Measurements from ENCODE around the gene C1QTNF12.

Gene C1QTNF12

DNA sequence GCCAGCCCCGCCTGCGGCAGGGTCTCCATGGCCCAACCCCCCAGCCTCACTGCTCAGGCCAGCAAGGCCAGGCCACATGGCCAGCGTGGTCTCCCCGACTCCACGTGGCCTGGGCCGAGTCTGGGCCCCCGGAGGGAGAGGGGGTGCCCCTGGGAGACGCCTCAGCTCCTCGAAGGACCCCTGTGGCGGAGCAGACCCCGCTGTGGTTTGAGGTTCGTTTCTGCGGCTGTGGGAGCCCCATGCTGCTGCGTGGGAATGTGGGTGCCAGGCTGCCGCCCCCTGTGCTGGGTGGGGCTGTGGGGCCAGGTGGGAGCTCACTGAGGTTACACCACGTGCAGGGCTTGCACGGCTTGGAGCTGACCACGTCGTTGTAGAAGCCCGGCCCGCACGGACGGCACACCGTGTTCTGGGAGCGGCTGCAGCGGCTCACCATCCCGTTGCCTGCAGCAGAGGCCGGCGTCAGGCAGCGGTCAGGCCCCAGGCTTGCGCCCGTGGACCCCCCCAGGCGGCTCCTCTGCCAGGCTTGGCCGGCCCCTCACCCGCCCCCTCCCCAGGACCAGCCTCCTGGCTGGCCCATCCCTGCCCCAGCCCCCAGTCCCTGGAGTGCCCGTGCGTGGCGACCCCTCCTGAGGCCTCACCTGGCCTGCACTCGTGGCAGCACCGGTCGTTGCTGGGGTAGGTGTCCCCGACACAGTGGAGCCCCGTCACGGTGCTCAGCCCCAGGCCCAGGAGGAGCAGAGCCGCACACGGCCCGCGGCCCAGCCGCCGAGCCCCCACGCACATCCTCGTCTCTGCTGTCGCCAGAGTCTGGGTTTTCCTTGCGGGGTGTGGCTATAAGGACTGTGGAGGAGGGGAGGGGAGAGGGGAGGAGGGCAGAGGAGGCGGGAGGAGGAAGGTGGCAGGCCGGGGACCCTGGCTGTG lies 32.9 kb downstream of the C1QTNF12 start, which contains the start of gene TNFRSF4:
TNFRSF4 (minus strand) TSS at position 809 of the 921 bp plus-strand sequence; CDS start at position 783, 26 bp downstream.
- no peak for DNase-seq (ENCODE audit: low read depth)

DNA sequence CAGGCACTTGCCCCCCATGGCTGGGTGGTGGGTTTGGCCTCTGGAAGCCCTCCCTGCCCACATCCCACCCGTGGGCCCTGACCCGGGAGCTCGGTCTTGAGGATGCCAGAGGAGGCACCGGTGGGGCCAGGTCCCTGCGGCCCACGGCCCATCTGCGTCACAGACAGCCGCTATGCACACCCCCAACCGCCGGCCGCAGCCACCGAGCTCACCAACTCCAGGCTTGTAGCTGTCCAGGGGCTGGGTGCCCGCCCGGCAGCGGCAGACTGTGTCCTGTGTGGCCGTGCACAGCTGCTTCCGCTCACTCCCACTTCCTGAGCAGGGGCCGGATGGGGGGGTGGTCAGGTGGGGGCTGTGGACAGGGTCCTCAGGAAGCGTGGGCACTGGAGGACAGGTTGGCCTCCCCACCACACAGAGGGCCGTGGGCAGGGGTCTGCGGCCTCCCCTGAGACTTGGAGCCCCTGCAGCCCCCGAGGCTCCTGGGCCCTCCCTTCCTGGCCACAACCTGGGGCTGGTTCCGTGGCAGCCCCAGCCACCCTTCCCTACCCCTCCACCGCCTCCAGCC lies 33.7 kb downstream of the C1QTNF12 start:
- DNase-seq (ENCODE audit: low read depth) = no peak

DNA sequence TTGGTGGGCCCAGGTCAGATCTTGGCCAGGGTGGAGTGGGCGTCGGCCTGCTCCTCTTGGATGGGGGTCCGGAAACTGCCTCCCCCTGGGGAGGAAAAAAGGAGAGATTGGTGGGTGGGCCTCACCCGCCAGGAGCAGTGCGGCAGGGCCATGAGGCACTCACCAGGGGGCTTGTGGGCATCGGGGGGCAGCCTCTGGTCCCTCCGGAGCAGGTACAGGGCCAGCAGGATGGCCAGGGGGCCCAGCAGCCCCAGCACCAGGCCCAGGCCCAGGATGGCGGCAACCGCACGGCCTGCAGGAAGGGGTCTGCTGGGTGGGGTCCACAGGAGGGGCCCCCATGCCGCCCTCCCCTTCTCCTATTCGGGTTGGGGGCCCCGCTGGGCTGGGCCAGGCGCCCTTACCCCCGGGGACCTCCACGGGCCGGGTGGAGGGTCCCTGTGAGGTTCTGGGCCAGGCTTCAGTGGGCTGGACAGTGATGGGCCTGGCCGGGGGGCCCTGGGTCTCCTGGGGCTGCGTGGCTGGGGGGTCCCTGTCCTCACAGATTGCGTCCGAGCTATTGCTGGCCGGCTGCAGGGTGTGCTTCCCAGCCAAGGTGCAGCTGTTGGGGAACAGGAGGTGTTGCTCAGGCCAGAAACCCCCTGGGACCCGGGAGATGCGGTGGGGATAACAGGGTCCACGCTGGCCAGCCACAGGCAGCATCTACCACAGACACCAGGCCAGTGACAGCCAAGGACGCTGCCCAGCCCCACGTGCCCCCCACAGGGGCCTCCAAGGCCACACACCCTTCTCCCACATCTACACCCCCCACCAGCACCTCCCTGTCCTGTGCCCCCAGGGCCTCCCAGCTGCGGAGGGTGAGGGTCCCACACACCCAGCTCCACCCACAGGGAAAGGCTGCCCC lies 34.7 kb downstream of the C1QTNF12 start:
- DNase-seq (ENCODE audit: low read depth) = no peak

DNA sequence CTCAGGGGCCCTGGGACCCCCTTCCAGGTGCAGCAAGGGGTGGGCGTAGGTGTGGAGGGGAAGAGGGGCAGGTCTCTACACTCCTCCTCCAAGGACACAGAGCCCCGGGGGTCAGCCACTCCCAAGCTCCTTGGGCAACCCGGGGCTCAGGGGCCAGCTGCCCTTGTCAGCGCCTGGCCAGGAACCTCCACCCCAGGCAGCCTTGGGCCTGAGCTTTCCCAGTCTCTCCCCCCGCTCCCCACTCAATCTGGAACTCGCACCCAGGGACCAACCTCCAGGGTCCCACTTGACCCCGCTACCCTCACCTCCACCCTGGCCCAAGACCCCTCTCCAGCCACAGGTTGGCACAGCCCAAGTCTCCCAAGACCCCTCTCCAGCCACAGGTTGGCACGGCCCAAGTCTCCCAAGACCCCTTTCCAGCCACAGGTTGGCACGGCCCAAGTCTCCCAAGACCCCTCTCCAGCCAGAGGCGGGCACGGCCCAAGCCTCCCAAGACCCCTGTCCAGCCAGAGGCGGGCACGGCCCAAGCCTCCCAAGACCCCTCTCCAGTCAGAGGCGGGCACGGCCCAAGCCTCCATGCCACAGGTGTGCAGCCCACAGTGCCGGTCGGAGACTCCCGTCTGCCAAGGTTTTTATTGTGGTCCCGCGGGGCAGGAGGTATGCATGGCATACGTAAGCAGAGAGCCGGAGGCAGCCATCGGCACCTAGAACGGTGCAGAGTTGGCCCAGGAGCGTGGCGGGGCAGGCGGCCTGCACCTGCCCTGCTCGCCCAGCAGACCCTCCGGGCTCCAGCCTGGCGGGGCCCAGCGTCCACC lies 35.6 kb downstream of the C1QTNF12 start:
- no peak for DNase-seq (ENCODE audit: low read depth)

DNA sequence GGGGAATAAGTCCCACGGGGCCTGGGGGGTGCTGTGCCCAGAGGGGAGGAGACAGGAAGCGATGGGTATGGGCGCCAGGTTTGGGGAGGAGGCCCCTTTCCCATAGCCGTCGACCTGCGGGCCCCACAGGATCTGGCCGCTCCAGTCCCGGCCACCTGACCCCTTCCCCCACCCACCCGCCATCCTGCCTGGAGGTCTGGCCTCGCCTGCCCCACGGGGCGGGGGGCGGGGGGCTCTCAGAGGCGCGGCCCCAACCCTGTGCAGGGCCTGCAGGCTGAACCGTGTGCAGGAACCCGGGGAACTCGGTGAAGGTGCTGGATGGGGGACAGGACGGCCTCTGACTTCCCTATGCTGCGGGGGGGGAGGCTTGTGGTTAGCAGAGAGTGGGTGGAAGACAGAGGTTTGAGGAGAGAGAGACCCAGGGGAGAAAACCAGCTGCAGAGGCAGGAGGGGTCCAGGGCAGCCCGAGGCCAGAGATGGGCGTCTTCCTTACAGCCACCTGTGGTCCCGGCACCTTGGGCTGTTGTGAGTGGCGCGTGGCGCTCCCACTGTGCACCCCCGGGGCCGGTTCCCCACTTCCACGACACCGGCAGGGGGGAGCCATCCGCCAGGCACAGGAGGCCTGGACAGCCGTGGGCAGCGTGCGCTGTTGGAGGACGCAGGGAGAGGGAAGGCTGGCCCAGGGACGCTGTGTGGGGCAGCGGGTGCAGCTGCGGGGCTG lies 37.6 kb downstream of the C1QTNF12 start:
- no peak for DNase-seq (ENCODE audit: low read depth)

DNA sequence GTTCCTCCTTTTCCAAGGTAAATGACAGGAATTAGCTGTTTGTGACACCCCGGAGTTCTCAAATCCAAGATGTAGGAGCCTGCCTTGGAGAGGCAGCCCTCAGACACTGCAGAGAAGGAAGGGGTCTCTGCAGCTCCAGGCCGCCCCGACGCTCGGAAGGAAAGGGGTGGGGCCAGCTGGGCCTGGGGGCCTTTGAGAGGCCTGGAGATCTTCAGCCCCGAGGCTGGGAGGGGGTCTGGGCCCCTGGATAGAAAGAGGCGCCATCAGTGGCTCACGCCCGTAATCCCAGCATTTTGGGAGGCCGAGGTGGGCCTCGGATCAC lies 39.0 kb downstream of the C1QTNF12 start:
- no peak for DNase-seq (ENCODE audit: low read depth)

DNA sequence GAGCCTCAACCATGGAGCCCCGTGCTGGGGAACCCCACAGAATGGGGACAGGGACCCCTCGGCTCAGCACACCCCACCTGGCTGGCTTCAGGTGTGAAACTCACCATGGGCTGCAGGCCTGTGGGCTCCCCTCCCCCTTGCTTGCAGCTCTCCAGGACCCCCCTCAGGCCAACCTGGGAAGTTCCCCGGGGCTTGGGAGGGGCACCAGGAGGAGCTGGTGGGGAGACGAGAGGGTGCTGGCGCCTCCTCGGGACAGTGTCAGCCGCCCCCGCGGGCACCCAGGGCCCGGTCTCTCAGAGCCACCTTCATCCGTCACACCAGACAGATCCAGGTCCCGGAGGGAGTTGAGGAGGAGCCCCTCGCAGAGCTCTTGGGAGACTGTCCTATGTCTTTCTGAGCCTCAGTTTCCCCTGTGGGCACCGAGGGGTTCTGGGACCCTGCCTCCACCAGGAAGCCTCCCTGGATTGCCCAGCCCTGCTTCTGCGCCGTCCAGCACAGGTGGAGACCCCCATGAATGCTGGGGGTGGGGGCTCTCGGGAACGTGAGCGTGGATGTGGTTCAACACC lies 39.5 kb downstream of the C1QTNF12 start:
- DNase-seq (ENCODE audit: low read depth) = no peak

DNA sequence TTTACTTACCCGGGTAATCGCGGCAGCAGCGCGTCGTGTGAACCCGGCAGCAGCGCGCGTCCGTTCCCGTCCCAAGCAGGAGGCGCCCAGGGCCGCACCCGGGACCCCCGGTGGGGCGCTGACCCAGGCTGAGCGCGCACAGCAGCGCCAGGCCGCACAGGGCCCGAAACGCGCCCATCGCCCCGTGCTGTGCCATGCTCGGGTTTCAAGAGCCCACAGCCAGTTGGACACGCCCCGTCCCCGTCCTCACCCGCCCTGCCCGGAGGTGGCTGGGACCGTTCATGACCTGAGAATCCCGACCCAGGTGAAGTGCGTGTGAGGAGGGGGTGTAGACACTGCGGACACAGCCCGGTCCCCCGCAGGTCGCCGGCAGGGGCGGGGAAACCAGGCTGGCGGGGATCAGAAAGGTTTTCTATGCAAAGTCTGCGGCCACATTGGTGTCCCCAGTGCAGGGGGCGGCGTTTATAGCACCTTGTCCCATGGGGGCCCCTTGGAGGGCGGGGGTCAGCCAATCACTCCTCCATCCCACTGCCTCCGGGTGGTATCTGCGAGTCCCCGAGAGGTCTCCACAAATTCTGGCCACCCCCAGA lies 40.1 kb downstream of the C1QTNF12 start, which contains the start of gene TNFRSF18:
TNFRSF18 (minus strand) TSS at position 217 of the 590 bp plus-strand sequence; CDS start at position 196, 21 bp downstream.
- no peak for DNase-seq (ENCODE audit: low read depth)

DNA sequence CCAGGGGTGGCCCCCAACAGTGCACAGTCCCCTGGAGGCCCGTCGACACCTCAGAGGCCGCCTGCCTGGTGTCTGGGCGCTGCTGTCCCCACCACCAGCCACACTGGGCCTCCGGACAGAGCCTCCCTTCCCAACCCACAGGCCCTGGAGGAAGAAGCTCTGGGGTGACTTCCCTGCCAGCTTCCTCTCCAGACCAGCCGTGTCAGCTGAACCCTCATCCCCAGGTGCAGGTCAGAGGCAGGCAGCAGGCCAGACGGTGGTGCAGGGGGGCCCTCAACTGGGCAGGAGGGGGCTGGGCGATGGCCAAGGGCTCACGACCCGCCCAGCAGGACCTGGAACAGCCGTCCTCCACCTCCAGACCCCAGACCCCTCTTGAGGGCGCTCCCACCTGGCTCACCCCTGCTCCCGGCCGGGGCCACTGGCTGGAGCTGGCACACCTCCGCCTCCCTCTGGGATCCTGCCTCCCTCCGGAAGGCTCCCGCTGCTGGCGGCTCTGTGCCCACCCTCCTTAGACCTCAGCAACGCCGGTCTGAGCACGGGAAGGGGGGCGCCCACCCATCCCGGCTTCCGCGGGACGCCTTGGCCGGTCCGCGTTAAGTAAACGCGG lies 40.6 kb downstream of the C1QTNF12 start:
- DNase-seq (ENCODE audit: low read depth) = no peak

DNA sequence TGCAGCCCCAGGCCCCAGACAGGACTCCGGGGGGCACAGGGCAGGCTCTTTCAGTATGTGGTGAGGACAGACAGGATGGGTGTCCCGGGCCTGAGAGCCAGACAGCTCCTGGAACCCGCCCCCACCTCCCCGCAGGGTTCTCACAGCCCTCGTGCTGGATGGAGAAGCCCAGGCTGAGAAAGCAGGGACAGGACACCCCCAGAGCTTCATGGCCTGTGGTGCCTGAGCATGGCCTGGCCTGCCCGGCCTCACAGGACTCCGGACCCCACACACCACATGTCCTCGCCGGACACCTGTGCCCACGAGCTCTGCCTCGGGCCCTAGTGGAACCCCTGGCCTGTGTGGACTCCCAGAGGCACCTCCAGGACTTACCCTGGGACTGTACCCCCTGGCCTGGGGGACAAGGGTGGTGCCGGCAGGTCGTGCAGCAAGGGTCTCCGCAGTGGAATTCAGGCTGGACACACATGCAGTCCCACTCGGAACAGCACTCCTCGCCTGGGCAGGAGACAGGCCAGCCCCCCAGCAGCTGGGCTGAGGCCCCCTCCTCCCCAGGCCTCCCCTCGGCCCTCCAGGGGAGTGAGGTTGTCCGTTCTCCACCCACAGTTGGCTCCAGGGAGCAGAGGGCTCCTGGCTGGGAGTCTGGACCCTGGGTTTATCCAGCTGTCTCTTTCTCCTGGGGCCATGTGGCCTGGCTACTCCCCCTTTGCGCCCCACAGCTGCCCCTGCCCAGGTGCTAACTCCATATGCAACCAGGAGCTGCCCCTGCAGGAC lies 41.3 kb downstream of the C1QTNF12 start:
- no peak for DNase-seq (ENCODE audit: low read depth)

DNA sequence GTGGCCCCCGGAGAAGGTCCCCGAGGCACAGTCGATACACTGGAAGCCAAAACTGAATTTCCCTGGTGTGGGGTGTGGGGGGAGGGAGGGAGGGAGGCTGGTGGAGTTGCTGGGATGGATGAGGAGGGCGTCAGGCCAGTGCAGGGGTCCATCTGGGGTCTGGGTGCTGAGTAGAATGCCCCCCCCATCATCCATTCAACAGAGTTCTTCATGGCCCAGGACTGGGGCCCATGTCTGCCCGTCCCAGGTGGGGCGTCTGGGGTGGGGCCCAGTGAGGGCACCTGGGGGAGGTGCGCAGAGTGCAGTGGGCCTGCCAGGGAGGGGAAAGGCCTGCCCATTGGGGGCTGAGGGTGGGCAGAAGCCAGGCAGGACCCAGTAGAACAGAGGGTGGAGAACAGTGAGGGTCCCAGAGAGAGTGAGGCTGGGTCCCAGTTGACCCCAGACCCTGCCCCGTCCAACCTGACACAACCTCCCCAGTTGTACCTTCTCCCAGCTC lies 42.0 kb downstream of the C1QTNF12 start:
- no peak for DNase-seq (ENCODE audit: low read depth)

DNA sequence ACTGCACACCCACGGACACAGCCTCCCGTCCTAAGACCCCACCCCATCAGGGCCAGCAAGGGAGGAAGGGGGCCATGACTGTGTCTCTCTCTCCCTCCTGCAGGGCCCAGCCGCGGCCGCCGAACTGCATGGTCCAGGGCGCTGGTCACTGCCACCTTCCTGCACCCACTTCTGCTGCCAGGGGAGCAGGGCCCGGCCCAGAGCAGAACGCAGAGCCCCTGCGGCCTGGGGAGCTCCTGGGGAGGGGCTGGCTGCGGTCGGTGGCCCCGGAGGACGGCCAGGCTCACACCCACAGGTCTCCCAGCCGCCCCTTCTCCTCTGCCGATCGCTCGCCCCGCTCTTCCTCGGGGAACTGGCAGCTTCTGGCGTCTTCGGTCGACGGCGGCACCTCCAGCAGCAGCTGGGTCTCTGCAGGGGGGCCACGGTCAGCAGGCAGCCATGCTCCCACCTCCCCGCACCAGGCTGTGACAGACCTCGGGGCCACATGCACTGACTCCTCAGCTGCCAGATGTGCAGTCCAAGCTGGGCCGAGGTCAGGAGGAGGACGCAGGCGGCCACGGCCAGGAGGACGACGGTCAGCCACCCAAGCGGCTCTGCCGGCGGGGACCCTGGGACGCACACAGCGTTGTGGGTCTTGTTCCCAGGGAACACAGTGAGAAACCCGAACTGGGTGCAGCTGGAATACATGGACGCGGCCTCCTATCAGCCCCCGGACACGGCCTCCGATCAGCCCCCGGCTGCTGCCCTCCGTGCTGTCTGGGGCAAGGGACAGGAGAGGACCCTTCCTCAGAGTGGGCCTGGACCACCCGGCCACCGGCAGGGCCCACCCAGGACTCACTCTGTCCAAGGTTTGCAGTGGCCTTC lies 42.7 kb downstream of the C1QTNF12 start:
- no peak for DNase-seq (ENCODE audit: low read depth)

DNA sequence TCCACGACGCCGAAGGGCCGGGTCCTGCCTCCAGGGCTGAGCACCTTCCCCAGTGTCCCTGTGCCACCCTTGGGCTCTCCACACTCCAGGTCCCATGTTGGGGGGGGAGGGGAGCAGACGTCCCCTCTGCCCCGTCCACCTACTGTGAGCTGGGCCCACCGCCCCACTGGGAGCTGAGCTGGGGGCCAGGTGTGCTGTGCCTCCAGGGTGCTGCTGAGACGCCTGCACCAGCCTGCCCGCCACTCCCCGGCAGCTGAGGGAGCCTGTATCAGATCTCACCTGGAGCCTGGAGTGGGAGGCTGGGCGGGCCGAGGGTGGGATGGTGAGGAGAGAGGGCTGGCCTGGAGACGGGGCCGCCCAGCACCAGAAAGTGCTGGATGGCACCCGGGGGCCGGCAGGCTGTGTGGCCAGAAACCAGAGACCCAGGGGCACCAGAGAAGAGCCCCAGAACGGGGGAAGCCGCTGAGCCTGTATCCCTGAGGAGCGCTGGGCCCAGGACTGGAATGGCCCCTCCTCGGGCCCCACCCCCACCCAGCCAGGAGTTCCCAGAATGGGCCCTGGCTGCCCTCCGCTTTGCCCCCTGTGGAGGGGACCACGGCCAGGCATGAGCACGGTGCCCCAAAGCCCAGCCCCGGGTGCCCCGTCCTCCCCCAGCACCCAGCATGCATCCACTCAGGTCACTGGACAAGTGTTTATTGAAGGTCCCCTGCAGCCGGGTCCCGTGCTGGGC lies 43.5 kb downstream of the C1QTNF12 start:
- DNase-seq (ENCODE audit: low read depth) = no peak

DNA sequence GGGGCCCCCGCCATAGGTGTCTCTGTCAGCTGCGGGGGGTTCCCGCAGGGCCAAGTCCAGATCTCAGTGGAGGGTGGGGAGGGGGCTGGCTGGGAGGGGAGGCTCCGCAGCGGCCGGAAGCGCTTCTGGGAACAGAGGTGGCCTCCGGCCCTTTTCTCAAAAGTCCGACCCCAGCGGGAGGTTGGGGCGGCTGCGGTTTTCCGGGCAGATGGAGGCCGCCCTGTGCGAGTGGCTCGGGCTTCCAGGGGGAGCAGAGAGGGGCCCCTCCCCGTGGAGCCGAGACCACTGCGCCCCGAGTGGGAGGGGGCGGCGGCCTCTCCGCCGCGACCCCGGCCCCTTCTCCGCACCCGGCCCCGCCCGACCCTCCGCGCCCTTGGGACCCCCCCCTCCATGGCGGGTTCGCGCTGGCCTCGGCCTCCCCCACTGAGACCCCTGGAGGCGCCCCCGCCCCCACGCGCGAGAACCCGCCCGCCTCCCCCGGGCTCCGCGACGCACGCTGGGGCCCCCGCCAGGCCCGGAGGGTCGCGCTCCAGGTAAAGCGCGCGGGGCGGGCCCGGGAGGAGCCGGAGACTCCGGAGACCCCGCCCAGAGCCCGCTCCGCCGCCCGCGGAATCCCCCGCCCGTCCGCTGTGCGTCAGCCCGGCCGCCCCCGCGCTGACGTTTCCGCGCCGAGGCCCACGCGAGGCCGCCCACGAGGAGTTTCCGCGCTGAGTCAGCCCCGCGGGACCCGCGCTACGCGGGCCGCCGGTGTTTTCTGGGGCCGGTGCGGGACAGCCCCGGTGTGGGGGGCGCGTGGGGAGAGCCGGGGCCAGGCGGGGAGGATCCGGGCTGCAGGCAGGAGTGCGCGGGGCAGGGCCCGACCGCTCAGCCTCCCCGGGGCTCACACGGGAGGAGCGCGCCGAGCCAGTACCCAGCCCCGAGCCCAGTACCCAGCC lies 45.4 kb downstream of the C1QTNF12 start:
- peak; percentile 80 for DNase-seq (ENCODE audit: low read depth)

DNA sequence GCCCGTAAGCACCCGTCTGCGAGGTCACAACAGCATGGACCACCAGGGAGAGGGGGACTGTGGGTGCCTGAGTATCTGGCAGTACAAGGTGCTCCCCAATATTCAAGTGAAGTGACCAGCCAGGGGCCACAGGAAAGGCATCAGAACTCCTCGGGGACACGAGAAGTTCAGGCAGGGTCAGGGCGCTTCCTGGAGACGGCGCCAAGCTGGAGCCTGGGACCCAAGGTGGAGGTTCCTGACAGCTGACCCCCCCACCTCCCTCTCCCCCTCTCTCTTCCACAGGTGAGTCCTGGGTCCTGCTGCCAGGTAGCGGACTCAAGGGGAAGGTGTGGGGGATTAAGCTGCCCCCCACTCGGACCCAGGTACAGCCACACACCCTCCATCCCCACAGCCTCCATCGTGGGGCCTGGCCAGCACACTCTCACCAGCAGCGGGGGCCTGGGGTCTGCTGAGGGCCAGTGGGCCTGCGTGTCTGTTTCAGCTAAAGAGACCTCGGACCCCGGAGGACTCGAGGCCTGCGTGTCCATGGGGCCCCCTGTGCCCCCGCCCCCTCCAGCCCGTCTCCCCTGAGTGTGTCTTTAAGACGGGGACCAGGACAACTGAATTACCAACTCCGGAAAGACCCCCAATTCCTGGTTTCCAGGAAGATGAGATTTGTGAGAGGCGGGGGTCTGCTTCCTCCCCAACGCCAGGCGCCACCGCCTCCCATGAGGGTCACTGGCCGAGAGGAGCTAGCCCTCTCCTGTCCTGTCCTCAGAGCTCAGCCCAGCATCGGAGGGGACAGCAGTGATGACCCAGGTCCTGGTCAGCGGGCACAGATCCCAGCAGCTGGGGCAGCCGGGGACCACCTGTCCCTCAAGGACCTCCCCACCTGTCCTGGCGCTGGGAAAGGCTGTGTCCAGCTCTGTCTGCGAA lies 46.3 kb downstream of the C1QTNF12 start:
- no peak for DNase-seq (ENCODE audit: low read depth)

Measured in T follicular helper cell (primary cell).